ENCODE measurements around the gene PLPP4.

- TF ChIP-seq CTCF (IDR thresholded peaks at IDR 0.05) (no peak), POLR2A (IDR thresholded peaks at IDR 0.05) (no peak), POLR2AphosphoS5 (IDR thresholded peaks at IDR 0.05) (no peak)
Measured at GRCh38 chr10:120507651-120508050, 50.6 kb downstream of the PLPP4 start.
